HUDEP-2 (cell line): ENCODE data around the gene RHOV.

ENCODE experiments used
- DNase-seq, 76 experiments: peaks; one replicate each; lab custom pipeline; 2025; ENCODE audit not compliant: unreplicated experiment in 76 of 76; lab: John Stamatoyannopoulos, UW

The RHOV gene

GRCh38 chr15:40904552-40905201, 30.6 kb upstream of the RHOV start:
- DNase-seq, result no peak

- no peak for DNase-seq
Observed at GRCh38 chr15:40902605-40903561, 28.8 kb upstream of the RHOV start.

- no peak for DNase-seq
Observed at GRCh38 chr15:40901053-40901443, 27.0 kb upstream of the RHOV start.

GRCh38 chr15:40900256-40901052, 26.4 kb upstream of the RHOV start:
- no peak for DNase-seq

GRCh38 chr15:40899536-40900207, 25.6 kb upstream of the RHOV start:
- no peak for DNase-seq

GRCh38 chr15:40894681-40895448, 20.8 kb upstream of the RHOV start:
- DNase-seq, result peak in 67 of 76 experiments; percentile 6 to 75 (median 53)

- DNase-seq, result peak in 75 of 76 experiments; percentile 68 to 99 (median 95)
Observed at GRCh38 chr15:40893733-40894680, 20.0 kb upstream of the RHOV start, which contains the start of gene VPS18. TSS of gene VPS18 (plus strand) at chr15:40894450. CDS start at chr15:40894769, 319 bp downstream.

- DNase-seq, result no peak
Observed at GRCh38 chr15:40893019-40893670, 19.1 kb upstream of the RHOV start.

GRCh38 chr15:40892447-40893012, 18.5 kb upstream of the RHOV start:
- no peak for DNase-seq

- DNase-seq, result peak in 30 of 76 experiments; percentile 2 to 50 (median 15)
Observed at GRCh38 chr15:40891810-40892446, 17.9 kb upstream of the RHOV start.

- DNase-seq, result no peak
Observed at GRCh38 chr15:40891138-40891537, 17.1 kb upstream of the RHOV start.

GRCh38 chr15:40889112-40889511, 15.1 kb upstream of the RHOV start:
- no peak for DNase-seq

GRCh38 chr15:40886586-40886985, 12.6 kb upstream of the RHOV start:
- DNase-seq, result no peak

GRCh38 chr15:40881351-40881750, 7.3 kb upstream of the RHOV start:
- DNase-seq, result no peak

- peak in 66 of 76 experiments; percentile 9 to 82 (median 44) for DNase-seq
Observed at GRCh38 chr15:40879609-40880008, 5.6 kb upstream of the RHOV start.

GRCh38 chr15:40878785-40879184, 4.8 kb upstream of the RHOV start:
- DNase-seq, result no peak

GRCh38 chr15:40877694-40878093, 3.7 kb upstream of the RHOV start:
- DNase-seq, result no peak
